Right lobe of liver (tissue), 4 donors: ENCODE data around the gene MT1HL1.

Experiments used
- CTCF ChIP-seq, 4 donors: fragments of 200-600 bp in 3 of 4; fragments of 450-650 bp in 1 of 4; IDR thresholded peaks; one replicate each; pipeline versions ENCODE4 v1.5.1 to v1.8.0; 2016 to 2022; ENCODE audit warnings: antibody characterized with exemption in 4 of 4, mild to moderate bottlenecking in 2 of 4
- POLR2A ChIP-seq: fragments of 450-650 bp; IDR thresholded peaks from one replicate; pipeline ENCODE4 v1.6.1; 2017; ENCODE audit warnings: antibody characterized with exemption, mild to moderate bottlenecking
- donor health status: DM: no; HTN: no; CAD: no.
- donor health status: DM: no; HTN: no; CAD: no.
- donor health status: DM: no; HTN: yes; CAD: no.

DNA sequence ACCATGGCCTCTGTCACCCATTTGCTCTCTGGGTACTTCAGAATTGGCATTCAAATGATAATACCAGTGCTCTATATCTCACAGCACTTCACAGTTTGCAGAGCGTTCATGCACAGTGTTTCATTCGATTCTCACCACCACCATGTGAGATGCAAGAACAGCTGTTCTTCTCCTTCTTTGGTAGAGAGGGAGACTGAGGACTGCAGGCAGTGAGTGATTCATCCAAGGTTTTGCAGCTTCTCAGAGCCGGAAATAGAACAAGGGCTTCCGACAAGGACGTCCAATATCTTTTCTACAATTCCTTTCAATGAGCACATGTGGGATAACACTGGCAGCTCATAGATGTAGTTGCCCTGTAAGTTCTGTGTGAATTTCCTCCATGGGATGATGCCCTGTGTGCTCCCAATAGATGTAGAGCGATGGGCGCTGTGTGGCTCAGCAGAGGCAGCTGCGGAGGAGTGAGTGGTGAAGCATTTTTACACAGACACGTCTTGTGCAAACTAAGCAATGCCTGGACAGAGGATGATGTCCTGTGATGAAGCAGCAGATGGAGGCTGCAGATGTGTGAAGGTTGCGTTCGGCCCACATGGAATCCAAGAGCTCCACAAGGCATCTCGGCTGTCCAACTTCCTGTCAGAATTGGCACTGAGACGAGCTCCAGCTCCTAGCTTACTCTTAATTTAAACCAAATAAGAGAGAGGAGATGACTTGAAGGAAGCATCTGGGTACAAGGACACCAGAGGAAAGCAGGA lies 24.9 kb downstream of the MT1HL1 start:
- TF ChIP-seq CTCF (IDR thresholded peaks at IDR 0.05) (no peak), POLR2A (no peak)
